DND-41 (cell line): ENCODE data around the gene PER1.

Source experiments
- CTCF ChIP-seq: IDR thresholded peaks from 2 replicates; pipeline ENCODE4 v1.5.1; 2012; ENCODE audit warnings: borderline replicate concordance, low read length, moderate library complexity, mild to moderate bottlenecking; ENCODE audit not compliant: poor library complexity, severe bottlenecking; ENCODE audit errors: extremely low read depth
- EZH2 ChIP-seq: IDR thresholded peaks from 3 replicates; pipeline ENCODE4 v1.6.1; 2012; ENCODE audit warnings: borderline replicate concordance, low read depth, mild to moderate bottlenecking, moderate library complexity, low read length, inconsistent platforms; ENCODE audit not compliant: severe bottlenecking

- no peak for TF ChIP-seq CTCF
- no peak for TF ChIP-seq EZH2
Measured at GRCh38 chr17:8148560-8148959, 3.6 kb downstream of the PER1 start.
